ENCODE results near the gene DNAAF5. TPM values are rescaled to one million over a fixed set of nuclear protein-coding genes. Genes with fewer than 3 reads are reported as not detected.

DNAAF5 gene
- total RNA-seq, 1 donor from 2014 or later: 19.3 TPM

GRCh38 chr7:706721-707120 lies 19.8 kb upstream of the DNAAF5 start:
- no peak for DNase-seq (ENCODE audit: low read depth, low spot score)

DNA sequence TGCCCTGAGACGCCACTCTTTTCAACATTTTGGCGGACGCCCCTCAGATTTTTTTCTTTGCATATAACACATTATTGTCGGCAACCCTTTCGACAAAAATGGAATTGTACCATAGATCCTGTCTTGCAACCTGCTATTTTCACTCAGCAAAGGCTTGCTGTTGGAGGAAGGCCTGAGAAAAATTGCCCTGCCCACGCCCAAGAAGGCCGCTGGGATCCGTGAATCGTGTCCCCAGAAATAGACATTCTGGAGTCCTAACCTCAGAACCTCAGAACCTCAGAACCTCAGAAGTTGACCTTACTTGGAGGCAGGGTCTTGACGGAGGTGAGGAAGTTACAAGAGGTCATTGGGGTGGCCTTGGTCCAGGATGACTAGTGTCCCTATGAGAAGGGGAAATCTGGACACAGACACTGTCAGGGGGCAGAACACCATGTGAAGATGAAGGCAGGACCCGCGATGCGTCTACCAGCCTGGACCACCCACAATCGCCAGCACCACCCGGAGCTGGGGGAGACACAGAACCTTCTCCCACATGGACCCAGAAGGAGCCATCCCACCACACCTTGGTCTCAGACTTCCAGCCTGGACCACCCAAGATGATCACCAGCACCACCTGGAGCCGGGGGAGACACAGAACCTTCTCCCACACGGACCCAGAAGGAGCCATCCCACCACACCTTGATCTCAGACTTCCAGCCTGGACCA lies 19.1 kb upstream of the DNAAF5 start:
- no peak for DNase-seq (ENCODE audit: low read depth, low spot score)

- DNase-seq (ENCODE audit: low read depth, low spot score): no peak
These were observed 16.3 kb upstream of the DNAAF5 start for GRCh38 chr7:710161-710560.

DNA sequence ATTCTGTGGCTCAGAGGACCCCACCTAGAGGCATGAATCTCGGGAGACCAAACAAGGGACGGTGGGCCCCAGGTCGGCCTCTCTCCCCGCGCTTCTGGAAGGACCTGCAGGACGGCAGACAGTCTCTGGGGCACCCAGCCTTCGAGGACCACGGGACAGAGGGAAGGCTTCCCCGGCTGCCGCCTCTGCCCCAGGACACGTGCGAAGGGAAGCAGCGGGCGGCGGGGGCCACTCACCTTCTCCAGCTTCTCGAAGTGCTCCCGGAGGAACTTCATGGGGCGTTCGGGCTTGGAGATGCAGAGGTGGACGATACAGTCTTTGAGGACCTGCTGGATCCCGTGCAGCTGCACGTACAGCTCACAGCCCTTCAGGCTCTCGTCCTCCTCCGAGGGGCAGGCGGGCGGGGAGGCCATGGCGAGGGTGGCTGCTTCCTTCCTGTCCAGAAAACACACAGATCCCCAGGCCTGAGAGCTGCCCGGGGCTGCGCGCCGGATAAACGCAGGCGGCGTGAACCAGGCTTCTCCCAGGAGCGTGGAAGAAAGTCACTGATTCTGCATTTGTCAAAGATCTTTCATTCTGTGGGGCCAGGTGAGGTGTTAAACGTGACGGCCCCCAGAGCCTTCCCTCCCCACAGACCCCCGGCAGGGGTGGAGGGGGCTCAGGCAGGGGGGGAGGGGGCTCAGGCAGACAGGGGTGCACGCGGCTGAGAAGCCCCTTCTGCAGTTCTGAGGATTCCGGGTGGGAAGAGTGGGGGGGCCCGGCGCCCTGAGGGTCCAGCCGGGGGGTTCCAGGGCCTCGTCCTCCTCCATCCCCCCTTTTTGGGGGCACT lies 15.2 kb upstream of the DNAAF5 start:
- no peak for DNase-seq (ENCODE audit: low read depth, low spot score)

DNA sequence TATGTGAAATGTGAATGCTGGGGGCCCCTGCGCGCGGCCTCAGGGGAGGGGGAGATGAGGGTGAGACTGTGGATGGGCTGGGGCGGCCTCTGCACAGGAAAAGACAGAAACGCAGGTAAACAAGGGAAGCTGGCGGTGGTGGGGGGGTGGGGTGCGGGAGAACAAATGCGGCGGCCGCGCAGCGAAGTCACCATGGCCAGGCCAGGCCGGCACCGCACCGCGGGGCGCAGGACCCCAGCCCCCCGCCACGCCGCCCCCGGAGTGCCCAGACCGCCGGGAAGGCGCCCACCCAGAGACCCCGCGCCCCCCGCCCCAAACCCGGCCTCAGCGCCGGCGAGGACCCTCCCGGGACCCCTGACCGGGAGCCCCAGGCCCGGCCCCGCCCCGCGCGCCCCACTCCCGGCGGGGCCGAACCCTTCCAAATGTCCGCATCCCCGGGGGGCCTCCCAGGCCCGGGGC lies 14.5 kb upstream of the DNAAF5 start:
- no peak for DNase-seq (ENCODE audit: low read depth, low spot score)

DNA sequence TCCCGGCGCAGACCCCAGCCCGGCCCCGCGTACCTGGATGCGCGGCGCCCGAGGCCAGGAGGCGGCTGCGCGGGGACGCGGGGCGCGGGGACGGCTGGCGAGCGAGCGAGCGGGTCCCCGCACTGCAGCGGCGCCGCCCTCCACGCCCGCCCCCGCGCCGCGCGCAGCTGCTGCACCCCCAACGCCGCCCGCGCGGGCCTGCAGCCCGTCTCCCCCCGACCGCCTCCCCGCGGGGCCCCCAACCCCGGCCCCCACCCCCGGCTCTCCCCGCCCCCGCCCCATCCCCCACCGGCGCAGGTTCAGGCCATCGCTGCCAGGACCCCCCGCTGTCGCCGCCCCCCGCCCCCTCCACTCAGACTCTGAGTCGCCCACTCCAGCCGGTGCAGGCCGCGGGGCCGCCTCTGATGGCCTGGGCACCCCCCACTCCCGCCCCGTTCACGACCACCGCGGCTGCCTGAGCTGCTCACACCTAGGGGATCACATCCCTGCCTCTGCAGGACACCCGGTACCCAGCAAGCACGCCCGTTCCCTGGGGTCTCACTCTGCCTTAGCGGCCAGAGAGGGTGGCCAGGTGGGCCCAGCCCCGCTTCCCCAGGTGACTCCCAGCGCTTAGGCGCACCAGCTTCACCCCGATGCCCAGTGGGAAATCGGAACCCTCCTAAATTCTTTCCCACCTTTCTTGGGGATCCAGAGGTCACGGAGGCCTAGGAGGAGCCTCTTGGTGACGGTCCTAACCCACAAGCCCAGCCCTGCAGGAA lies 13.9 kb upstream of the DNAAF5 start:
- DNase-seq (ENCODE audit: low read depth, low spot score): no peak

DNA sequence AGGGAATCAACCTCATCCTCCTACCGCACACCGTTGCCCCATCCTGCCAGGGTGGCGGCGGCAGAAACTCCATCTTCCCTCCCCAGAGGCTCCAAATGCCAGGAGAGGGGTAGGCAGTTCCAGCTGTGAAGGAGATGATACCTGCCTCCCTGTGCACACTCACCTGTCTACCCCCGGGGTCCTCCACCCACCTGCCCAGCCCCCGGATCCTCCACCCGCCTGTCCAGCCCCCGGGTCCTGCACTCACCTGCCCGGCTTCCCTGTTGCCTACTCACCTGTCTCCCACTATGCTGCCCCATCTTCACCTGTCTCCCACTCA lies 13.4 kb upstream of the DNAAF5 start:
- DNase-seq (ENCODE audit: low read depth, low spot score): no peak

DNA sequence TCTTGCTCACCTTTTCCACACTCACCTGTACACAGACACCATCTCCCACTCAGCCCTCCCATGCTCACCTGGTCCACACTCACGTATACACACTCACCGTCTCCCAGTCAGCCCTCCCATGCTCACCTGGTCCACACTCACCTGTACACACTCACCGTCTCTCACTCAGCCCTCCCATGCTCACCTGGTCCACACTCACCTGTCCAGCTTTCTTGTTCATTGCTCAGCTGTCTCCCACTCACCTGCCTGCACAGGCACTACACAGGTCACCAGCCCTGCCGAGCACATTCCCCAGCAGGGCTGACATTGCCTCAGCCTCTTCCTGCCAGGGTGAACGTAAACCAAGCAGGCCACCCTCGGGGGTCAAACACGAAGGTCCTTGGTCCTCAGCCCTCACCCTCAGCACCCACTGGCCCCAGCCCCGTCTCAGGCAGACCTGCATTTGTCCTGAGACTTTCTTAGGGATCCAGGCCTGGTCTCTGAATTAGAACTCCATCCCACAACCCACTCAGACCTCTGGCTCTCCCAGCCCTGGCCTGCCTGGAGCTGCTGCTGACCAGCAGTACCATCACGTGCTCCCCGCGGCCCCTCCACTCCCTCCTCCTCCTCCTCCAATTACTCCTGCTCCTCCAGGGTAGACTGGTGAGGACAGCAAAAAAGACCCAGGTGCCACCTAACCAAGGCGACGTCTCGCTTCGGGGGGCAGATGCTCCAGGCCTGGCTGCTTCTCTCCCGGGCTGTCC lies 12.8 kb upstream of the DNAAF5 start:
- DNase-seq (ENCODE audit: low read depth, low spot score): no peak

DNA sequence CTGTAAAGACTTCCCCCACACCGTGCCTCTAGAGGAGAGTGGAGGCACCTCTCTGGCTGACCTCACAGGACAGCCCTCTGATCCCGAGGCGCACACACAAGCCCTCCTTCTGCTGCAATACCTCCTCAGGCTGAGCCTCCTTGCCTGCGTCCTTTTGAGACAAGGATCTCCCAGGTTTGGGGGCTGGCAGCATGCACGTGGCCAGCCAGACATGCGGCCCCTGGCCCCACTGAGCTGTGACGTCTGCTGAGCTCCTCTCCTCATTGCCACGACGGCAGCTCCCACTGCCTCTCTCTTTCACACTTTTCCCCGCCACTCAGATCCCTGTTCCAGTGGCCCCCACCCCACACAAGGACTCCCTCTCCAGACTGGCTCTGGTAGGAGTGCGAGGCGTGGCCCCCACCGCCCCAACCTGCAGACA lies 12.2 kb upstream of the DNAAF5 start:
- no peak for DNase-seq (ENCODE audit: low read depth, low spot score)

- DNase-seq (ENCODE audit: low read depth, low spot score): no peak
These were observed 10.3 kb upstream of the DNAAF5 start for GRCh38 chr7:716222-716621.

- DNase-seq (ENCODE audit: low read depth, low spot score): no peak
These were observed 9.9 kb upstream of the DNAAF5 start for GRCh38 chr7:716636-717035.

GRCh38 chr7:721619-722248 lies 4.8 kb upstream of the DNAAF5 start:
- no peak for DNase-seq (ENCODE audit: low read depth, low spot score)

- no peak for DNase-seq (ENCODE audit: low read depth, low spot score)
These were observed 3.0 kb upstream of the DNAAF5 start for GRCh38 chr7:723541-723940.

GRCh38 chr7:724298-724697 lies 2.2 kb upstream of the DNAAF5 start:
- DNase-seq (ENCODE audit: low read depth, low spot score): no peak

- no peak for DNase-seq (ENCODE audit: low read depth, low spot score)
These were observed 1.1 kb upstream of the DNAAF5 start for GRCh38 chr7:725223-726005.

- DNase-seq (ENCODE audit: low read depth, low spot score): no peak
These were observed 280 bp downstream of the DNAAF5 start for GRCh38 chr7:726854-727103.

GRCh38 chr7:727104-727805 lies 756 bp downstream of the DNAAF5 start, which contains the start of gene PRKAR1B:
PRKAR1B (minus strand) TSS chr7:727281; CDS start chr7:711505, 15,776 bp downstream.
- DNase-seq (ENCODE audit: low read depth, low spot score): no peak

DNA sequence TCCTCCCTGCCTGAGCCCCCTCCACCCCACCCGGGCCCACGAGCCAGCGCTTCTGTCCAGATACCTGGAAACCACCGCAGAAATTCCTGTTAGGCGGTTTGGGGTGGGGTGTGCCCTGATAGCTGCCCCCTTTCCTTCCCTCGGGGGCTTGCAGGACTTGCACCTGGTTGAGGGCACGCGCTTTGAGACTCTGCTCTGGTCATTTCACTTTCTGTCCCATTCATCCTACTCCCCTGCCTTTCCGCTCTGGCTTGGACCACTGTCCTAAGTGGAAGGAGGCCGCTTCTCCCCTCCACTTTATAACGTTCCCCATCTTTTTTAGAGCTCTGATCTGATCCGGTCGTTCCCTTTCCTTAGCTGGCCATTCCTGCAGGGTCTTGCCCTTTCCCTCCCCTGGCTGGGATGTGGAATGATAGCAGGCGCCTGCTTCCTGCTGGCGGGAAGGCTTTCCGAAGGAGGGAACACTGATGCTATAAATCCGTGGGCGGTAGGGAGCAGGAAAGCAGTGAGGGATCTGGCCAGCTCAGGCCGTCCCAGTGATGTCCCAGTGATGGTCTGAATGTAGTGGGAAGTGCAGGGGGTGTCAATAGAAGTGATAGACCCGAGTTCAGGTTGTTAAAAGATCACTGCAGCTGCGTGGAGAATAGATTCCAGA lies 1.4 kb downstream of the DNAAF5 start:
- no peak for DNase-seq (ENCODE audit: low read depth, low spot score)

- no peak for DNase-seq (ENCODE audit: low read depth, low spot score)
These were observed 2.1 kb downstream of the DNAAF5 start for GRCh38 chr7:728602-729001.

Measured in pulmonary artery endothelial cell (primary cell).